NCI-H748 (cell line): Measurements from ENCODE around the gene CCZ1.
"Not testable (repeated sequence)": the region's sequence is repeated elsewhere in the genome, so short reads cannot be mapped to it uniquely, and the experiment has no call there.

Experiments
- DNase-seq: peaks from one replicate; lab custom pipeline; 2025; ENCODE audit not compliant: unreplicated experiment; lab: John Stamatoyannopoulos, UW

CCZ1 gene

DNA sequence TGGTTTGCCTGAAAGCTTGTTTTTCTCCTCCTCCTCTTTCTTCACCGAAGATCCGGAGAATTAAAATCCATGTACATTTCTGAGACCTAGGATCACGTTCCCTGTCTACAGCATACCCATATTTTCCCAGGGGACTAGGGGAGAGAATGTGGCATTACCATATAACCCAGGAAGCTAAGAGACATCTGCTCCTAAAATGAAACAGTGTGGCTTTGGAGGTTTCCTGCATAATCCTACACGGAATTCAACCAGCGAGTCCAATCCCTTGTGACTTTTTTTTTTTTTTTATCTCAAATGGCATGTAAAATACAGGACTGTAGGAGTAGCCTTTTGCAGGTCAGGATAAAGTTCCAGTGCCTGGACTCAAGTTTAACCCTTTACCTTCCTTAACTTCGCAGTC is 10.3 kb downstream of the CCZ1 start:
- DNase-seq: not testable (repeated sequence)

GRCh38 chr7:5916529-5916928 is 18.0 kb downstream of the CCZ1 start:
- not testable (repeated sequence) for DNase-seq

DNA sequence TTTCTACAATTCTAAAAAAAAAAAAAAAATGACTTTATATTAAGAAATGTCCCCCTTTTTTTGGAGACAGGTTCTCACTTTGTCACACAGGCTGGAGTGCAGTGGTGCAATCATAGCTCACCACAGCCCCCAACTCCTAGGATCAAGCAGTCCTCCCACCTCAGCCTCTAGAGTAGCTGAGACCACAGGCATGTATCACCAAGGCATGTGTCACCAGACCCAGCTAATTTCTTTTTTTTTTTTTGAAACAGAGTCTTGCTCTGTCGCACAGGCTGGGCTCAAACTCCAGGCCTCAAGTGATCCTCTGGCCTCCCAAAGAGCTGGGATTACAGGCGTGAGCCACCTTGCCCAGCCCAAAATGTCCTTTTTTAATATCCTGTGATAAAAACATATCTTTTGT is 25.6 kb downstream of the CCZ1 start:
- DNase-seq: not testable (repeated sequence)

- DNase-seq: not testable (repeated sequence)
These were observed 26.1 kb downstream of the CCZ1 start for GRCh38 chr7:5924630-5925029.

- DNase-seq: not testable (repeated sequence)
These were observed 27.8 kb downstream of the CCZ1 start for GRCh38 chr7:5926263-5926870.

- not testable (repeated sequence) for DNase-seq
These were observed 31.8 kb downstream of the CCZ1 start for GRCh38 chr7:5930290-5930689.

- DNase-seq: not testable (repeated sequence)
These were observed 32.7 kb downstream of the CCZ1 start for GRCh38 chr7:5931250-5931649.

- not testable (repeated sequence) for DNase-seq
These were observed 33.5 kb downstream of the CCZ1 start for GRCh38 chr7:5931905-5932644.

DNA sequence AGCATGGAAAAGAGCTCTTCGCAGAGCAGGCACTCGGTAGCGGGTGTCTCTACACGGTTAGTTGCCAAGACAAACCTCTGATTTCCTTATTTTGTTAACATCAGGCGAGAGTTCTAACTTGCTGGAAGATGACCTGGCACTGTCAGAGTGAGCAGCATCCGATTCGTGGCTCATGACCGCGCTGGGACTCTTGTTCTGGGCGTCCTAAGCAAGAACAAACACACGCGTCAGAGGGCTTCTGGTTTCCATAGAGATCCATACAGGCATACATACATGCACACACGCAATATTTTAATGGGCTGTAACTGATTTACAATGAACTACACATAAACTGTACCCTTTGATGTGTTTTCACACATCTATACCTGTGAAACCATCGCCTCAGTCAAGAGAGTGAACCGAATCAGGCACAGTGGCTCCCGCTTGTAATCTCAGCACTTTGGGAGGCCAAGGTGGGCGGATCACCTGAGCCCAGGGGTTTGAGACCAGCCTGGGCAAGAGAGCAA is 36.5 kb downstream of the CCZ1 start:
- not testable (repeated sequence) for DNase-seq

GRCh38 chr7:5963205-5963604 is 64.7 kb downstream of the CCZ1 start:
- not testable (repeated sequence) for DNase-seq

- DNase-seq: not testable (repeated sequence)
These were observed 65.3 kb downstream of the CCZ1 start for GRCh38 chr7:5963810-5964209.

DNA sequence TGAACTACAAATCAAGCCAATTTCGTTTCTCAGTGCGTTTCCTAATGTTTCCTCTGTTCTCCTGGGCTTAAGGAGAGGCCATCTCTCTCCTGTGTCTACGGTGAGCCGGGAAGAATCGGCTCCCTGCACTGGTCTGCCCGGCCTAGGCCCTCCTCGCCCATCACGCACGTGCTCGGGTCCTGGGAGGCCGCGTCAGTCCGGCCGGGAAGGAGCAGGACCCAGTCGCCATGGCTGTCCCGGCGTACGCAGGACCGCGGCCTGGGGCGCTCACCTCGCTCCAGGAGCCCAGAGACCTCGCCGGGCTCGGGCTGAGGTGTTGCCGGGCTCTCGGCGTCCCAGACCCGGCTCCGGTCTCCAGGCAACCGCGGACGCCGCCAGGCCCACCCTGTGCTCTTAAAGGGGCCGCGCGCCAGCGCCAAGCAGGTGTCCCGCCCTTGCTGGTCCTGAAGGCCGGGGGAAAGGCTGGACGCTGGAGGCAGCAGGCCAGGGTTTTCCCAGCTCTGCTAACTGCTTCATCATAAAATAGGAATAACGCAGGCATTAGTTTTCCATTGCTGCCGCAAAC is 71.9 kb downstream of the CCZ1 start, which contains the start of gene RSPH10B:
RSPH10B (minus strand) TSS at position 343 of the 565 bp plus-strand sequence. CDS start 3,573 bp downstream, outside the sequence.
- not testable (repeated sequence) for DNase-seq

- DNase-seq: not testable (repeated sequence)
These were observed 75.0 kb downstream of the CCZ1 start for GRCh38 chr7:5973580-5973979.
